ENCODE measurements around the gene NTSR2.

Gene NTSR2

DNA sequence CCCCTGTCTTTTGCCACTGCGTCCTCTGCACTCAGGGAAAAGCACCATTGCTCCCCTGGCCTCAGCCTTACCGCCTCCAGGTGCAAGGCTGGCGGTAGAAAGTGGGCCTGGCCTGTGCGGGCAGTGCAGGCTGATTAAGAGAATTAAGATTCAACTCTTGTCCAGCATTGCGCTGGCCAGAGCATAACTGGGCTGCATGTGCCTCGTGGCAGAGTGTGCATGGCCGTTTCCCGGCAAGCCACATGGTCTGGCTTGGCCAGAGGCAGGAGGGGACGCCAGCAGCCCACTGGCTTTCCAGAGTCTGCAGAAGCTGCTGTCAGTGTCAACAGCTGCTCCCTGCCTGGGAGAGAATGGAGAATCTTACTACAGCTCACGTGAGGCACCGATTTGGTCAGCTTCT, 12.3 kb downstream of the NTSR2 start:
- peak; percentile 54 for DNase-seq (ENCODE audit: low spot score)

DNA sequence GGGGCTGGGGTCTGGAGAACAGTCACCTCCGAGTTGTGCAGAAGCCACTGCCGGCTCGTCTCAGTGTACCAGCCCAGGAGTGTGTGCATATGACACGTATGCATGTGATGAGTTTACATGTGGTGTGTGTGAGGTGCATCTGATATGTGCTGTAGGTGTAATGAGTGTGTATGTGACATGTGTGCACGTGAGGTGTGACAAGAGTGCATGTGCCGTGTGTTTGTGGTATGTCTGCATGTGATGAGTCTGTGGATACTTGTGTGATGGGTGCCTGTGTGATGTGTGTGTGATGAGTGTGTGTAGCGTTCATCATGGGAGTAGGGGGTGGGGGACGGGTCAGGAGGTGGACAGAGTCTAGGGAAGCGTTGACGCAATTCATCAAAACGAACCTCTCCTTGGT, 12.8 kb downstream of the NTSR2 start:
- DNase-seq (ENCODE audit: low spot score), result no peak

DNA sequence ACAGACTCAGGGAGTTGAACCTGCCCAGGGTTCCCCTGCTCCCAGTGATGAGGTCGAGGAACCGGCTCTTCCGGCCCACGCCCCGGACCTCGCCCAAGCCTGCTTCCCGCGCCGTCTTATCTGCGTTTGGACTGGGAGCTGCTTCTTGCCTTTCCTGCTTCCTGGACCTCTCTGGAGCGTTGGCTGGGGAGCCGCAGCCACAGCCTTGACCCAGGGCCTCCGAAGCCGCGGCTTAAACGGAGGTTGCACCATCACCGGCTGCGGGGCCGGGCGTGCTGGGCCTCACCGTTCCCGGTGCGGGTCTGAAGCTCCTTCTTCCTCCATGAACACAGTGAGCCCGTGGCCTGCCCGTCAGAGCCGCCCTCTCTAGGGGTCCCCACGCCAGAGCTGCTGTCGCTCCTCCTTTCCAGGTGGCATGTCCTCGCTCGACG, 13.3 kb downstream of the NTSR2 start:
- no peak for DNase-seq (ENCODE audit: low spot score)

DNA sequence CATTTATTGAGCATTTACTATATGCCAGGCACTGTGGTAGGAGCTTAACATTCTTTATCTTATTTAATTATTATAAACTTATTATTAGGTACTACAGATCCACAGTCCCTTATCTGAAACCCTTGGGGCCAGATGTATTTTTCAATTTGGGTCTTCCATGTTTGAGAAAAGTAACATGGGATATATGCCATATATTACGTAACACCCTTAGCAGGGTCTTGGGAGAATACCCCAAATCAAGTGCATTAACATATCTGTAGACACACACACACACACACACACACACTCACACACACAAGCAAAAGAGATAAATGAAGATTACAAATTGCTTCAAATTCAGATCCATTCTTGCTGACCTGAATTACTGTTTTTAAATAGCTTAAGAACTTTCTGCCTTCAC, 13.7 kb downstream of the NTSR2 start:
- DNase-seq (ENCODE audit: low spot score), result no peak

DNA sequence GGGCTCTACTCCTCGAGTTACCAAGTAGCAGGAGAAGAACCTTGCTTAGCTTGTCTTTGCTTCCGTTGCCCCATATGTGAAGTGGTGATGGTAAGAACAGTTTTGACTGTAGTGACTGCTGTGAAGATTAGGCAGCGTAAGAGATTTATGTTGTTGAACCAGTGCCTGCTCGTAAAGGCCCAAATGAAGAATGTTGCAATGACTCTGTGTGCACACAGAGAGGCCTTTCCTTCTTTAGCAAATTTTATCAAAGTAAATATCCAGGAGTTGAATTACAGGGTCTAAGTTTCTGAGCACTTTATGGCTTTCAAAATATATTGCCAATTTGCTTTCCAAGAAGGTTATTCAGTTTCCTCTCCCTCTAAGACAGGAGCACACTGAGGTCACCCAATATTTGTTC, 14.5 kb downstream of the NTSR2 start:
- no peak for DNase-seq (ENCODE audit: low spot score)

DNA sequence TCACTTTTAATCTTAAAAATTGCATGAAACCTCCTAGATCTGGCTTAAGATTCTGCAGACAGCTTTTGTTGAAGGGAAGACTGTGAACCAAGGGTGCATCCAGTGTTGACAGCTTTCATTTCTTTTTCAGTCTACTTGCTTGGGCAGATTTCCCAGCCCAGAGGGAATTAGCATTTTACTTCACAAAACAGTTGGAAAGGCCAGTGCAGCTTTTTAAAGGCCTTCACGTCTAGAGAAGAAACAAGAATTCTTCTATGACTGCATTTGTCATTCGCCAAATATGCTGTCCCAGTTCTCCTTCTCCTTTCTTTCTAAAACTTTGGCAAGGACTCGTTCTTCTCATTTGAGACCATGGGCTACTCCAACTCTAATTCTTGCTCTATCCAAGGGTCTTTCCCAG, 17.4 kb downstream of the NTSR2 start:
- DNase-seq (ENCODE audit: low spot score), result peak; percentile 81

DNA sequence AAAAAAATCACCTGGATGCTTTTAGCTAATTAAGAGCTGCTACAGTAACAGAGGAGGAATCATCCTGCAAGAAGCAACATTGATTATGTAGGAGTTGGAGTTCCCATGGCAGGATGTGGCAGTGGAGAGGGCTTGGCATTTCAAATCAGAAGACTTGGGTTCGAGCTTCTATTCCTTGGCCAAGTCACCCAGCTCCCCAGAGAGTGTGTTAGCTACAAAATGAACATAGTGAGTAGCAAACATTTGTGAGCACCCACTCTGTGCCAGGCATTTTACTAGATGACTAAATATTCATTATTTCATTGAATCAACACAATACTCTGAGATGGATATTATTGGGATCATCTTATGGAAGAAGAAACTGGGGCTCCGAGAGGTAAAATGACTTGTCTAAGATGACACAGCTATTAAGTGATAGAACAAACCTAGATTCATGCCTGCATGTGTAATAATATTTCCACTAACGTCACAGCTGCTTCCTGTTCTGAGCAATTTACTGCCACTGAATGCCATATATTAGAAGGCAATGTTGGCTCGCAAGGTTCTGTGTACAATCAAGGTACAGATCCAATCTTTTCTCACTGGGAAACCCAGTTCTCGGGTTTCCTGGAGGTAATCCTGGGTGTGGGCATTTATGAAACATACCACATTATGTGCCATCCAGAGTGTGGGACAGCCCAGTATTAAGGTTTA, 18.0 kb downstream of the NTSR2 start:
- no peak for DNase-seq (ENCODE audit: low spot score)

DNA sequence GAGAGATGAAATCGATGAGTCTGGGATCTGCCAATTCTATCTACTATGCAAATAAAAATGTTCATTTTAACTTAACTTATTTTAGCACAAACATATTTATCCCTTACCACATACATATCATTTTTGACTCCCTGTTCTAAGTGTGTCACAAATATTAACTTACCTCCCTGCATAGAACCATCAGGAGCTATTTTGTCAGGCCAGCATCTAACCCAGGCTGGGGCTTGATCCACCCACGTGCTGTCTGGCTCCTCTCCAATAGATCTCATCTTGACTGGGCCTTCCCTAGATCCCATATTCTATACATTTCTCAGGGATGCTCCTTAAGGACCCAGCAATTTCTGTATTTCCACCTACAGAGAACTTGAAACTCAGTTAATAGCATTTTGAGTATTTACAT, 20.9 kb downstream of the NTSR2 start:
- DNase-seq (ENCODE audit: low spot score), result no peak

DNA sequence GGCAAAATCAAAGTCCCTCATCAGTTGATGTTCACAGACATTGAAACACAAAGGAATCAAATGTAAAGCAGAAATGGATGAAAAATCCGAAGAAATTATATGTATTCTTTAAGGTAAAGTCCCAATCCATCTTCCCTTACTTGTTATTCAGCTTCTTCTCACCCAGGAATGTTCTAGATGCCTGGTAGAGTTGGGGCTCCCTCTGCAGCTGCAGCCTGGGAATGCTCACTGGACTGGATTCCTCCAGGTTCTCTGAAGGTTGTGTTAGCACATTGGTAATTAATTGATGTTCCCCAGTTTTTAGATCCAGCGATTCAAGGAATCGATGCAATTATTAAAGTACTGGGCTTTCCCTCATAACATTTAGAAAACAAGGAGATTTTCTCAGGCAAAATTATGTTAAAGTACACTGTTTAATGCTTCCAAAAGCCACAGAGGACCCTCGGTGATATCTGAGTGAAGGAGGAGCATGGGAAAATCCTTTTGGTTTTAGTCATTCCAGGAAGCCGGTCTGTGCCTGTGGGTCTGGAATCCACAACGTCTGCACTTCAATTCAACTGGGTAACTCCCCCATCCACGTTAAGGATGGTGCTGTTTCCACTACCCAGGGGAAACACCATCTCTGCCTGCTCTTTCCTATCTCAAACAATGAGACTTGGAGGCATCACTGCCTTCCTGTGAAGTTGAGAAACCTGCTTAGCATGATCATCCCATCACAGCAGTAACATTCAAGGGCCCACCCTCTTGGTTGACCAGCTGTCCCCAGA, 22.0 kb downstream of the NTSR2 start:
- DNase-seq (ENCODE audit: low spot score), result peak; percentile 28

DNA sequence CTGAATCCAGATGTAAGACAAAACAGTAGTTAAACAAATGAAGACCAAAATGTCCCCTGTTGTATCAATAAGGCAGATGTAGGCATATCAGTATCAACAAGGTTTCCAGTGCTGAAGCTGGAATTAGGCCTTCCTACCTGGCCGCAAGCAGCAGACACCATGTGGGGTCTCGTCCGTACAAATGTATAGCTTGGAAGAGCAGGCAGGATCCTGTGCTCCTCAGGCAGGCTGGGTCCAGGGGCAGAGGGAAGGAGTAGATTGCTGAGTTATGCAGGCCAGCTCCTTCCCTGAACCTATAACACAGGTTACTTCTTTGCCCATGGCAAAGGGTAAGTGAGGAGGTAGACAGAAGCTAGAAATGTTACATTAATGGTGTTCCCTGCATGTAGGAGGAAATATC, 23.5 kb downstream of the NTSR2 start:
- DNase-seq (ENCODE audit: low spot score), result no peak

DNA sequence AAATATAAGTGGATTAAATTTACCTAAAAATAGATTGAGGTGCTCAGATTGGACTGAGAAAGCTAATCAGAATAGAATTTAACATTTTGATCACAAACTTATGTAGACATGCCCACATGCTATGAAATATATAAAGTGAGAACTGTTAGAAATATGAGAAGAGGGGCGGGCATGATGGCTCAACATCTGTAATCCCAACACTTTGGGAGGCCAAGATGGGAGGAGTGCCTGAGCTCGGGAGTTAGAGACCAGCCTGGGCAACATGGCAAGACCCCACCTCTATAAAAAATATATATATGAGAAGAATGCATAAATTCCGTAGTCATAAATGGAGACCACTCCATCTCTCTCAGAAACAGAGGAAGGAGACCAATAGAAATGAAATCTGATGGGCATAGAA, 25.7 kb downstream of the NTSR2 start:
- DNase-seq (ENCODE audit: low spot score), result no peak

DNA sequence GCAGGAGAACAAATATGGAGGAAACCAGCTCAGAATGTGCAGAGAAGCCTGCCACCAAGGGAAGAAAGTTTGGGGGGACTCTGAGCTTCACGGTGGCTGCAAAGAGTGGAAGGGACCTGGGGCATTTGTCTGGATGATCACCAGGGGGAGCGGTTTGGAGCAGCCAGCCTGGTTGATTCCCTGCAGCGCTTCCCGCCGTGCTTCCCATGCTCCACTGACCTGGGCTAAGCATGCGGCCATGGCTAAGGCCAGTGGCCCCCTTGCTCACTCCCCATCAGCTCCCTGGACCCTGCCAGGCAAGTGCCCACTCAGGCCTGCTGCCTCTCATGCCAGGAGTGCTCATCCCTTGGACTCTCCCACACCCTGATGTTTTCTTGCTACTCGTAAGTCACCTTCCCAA, 27.0 kb downstream of the NTSR2 start:
- no peak for DNase-seq (ENCODE audit: low spot score)

DNA sequence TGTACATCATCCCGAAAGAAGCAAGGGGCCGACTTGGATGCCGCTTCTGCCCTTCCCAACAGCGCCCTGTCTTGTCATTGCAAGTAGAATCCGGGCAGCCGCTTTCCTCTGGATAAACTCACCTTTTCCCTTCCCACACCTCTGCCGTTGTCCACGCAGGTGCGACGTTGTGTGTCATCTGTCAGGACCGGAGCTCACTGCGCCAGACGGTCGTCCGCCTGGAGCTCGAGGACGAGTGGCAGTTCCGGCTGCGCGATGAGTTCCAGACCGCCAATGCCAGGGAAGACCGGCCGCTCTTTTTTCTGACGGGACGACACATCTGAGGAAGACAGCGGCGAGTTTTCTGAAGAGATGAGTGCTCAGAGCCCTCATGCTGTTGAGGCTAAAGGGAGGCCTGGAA, 29.9 kb downstream of the NTSR2 start:
- no peak for DNase-seq (ENCODE audit: low spot score)

DNA sequence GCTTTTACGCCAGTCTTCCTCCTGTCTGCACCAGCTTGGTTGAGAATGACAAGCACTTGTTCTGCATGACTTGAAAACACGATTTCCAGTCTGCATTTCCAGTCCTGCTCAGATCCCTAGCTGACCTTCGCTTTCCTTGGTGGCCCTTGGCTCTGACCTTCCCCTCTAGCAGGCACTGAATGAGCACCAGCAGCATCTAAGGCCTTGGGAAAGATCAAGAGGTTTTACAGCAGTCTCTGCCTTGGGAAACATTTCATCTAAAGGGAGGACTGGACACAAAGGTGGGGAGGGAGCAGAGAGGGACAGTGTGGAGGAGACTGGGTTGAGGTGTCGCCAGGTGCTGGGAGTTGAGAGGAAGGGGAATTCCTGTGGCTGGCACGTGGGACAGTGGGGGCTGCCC, 30.5 kb downstream of the NTSR2 start:
- DNase-seq (ENCODE audit: low spot score), result no peak

DNA sequence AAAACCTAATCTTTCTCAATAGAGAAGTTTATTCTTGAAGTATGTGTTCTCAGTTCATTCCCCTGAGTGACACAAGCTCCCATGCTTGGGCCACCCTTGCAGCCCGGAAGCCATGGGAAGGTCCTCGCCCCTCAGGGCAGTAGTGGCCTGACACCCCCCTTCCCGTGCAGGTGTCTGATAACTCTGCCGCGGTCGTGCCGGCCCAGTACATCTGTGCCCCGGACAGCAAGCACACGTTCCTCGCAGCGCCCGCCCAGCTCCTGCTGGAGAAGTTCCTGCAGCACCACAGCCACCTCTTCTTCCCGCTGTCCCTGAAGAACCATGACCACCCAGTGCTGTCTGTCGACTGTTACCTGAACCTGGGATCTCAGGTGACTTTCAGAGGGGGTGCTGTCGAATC, 32.4 kb downstream of the NTSR2 start:
- DNase-seq (ENCODE audit: low spot score), result no peak

DNA sequence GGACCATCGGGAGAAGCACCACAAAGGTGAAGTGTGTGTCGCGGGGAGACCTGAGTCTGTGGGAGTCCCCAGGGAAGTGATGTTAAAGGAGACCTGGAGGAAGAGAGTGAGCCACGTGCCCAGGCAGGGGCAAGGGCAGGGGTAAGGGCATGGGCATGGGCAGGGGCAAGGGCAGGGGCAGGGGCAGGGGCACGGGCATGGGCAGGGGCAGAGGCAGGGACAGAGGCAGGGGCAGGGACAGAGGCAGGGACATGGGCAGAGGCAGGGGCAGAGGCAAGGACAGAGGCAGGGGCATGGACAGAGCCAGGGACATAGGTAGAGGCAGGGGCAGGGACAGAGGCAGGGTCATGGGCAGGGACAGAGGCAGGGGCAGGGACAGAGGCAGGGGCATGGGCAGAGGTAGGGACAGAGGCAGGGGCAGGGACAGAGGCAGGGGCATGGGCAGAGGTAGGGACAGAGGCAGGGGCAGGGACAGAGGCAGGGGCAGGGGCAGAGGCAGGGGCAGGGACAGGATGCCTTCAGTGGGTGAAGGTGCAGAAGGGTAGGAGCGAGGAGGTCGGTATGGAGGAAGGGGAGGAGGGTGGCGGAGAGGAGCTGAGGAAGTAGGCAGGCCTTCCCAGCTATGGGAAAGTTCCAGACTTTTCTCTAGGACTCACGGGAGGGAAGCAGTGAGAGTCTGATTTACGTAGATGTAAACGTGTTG, 33.3 kb downstream of the NTSR2 start:
- DNase-seq (ENCODE audit: low spot score), result no peak

DNA sequence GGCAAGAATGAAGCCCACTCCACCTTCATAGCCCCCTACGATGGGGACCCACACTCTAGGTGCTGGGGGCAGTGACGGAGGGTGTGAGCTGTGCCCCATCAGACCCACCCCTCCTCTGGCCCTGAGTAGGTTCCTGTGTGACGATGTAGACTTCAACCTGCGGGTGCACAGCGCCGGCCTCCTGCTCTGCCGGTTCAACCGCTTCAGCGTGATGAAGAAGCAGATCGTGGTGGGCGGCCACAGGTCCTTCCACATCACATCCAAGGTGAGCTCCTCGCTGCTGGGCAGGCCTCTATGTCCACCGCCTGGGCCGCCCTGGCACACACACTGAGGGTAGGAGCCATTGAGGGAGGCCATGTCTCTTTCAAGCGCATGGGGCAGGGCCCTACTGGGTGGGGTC, 34.9 kb downstream of the NTSR2 start:
- no peak for DNase-seq (ENCODE audit: low spot score)

DNA sequence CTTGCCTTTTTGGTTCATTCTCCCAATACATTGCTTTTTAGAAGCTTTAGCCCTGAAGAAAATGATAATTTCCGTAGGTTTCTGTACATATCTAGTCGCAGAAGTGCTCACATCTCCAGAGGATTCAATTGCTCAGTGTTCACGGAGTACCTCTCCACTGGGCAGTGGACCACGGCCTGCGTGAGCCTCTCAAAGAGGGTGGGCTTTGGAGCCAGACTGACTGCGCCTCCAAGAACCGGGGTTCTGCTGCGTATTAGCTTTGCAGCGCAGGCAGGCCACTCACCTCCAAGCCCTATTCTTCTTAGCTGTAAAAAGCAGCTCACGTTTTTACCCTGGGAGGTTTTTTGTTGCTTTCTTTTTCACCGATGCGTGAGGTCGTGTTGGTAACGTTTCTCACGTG, 35.4 kb downstream of the NTSR2 start:
- no peak for DNase-seq (ENCODE audit: low spot score)

DNA sequence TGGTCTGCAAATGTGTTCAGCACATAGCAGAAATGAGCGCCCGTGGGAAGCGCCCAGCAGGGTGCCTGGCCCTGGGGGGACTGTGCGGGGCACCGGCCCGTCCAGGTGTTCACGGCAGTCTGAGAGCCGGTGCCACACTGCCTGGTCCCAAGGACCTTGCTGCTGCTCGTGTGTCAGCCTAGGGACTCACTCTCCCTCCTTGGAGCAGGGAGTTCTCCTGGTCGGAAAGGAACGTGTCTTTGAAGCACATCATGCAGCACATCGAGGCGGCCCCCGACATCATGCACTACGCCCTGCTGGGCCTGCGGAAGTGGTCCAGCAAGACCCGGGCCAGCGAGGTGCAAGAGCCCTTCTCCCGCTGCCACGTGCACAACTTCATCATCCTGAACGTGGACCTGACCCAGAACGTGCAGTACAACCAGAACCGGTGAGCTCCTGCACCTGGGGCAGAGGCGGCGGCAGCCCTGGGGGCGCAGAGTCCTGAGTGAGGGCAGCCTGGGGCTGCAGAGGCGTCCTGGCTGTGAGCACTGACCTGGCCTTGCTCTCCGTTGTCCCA, 36.0 kb downstream of the NTSR2 start:
- no peak for DNase-seq (ENCODE audit: low spot score)

DNA sequence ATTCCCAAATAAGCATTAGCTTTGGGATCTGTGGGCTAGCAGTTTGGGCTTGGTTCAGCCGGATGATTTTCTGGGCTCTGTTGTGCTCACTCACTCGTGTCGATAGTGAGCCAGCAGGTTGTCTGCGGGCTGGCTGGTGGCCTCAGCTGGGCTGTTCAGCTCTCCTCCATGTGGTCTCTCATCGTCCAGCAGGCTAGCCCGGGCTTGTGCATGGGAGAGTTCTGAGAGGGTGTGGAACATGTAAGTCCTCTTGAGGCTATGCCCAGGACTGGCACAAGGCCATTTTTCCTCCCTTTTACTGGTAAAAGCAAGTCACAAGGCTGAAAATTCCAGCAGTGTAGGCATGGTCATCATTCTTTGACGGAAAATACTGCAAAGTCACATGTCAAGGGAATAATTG, 38.5 kb downstream of the NTSR2 start:
- DNase-seq (ENCODE audit: low spot score), result no peak

DNA sequence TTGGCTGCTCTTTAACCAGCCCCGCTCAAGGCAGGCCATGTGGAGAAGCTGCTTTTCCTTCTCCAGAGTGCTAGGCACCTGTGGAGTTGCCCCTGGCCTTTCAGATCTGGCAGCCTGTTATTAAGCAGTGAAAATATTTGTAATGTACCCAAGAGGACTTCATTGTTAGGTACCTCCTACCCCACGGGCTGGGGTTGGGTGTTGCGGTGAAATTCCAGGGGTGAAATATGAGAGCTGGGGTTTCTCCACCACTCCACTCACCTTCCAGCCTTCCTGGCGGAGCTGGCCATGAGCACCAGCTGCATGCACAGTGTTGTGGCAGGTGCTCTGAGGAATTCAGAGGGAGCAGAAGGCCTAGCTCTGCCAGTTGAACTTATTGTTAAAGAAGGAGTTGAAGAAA, 39.1 kb downstream of the NTSR2 start:
- no peak for DNase-seq (ENCODE audit: low spot score)

DNA sequence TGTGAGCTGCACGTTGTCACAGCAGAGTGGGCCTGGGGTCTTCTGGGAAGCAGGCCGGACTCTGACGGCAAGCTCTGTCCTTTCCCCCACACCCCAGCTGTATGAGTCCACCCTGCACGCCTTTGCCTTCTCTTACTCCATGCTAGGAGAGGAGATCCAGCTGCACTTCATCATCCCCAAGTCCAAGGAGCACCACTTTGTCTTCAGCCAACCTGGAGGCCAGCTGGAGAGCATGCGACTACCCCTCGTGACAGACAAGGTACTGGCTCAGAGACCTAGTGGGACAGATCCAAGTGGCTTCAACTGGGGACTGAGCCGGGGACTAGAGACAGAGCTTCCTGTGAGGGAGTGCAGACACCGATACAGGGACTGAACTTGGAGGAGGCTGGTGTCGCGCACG, 40.1 kb downstream of the NTSR2 start:
- no peak for DNase-seq (ENCODE audit: low spot score)

DNA sequence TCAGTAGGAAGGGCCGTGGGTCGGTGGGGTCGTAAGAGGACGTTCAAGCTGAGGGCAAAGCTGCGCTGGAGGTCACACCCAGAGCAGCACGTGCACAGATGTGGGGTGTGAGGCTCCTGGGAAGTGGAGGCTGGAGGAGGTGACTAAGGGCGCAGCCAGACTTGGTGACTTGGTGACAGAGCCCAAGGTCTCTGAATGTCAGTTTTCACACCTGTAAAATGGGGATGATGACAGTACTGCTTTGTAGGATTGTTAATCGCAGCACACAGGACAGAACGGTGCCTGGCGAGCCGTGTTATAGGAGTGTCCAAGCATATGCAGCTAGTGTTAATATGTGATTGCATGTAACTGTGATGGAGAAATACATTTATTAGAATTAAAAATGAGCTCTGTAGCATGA, 40.8 kb downstream of the NTSR2 start:
- DNase-seq (ENCODE audit: low spot score), result no peak

Data from Ammon's horn (tissue), 1 donor.